RKO (cell line): ENCODE results near the gene PARP6.
A peak's percentile ranks its signal among the peaks of the same experiment; 100 is the strongest.

Experiments
- DNase-seq: peaks from one replicate; pipeline ENCODE4 v3.0.0-alpha.2; 2016; ENCODE audit warnings: low spot score

PARP6 gene, protein sequence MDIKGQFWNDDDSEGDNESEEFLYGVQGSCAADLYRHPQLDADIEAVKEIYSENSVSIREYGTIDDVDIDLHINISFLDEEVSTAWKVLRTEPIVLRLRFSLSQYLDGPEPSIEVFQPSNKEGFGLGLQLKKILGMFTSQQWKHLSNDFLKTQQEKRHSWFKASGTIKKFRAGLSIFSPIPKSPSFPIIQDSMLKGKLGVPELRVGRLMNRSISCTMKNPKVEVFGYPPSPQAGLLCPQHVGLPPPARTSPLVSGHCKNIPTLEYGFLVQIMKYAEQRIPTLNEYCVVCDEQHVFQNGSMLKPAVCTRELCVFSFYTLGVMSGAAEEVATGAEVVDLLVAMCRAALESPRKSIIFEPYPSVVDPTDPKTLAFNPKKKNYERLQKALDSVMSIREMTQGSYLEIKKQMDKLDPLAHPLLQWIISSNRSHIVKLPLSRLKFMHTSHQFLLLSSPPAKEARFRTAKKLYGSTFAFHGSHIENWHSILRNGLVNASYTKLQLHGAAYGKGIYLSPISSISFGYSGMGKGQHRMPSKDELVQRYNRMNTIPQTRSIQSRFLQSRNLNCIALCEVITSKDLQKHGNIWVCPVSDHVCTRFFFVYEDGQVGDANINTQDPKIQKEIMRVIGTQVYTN

DNA sequence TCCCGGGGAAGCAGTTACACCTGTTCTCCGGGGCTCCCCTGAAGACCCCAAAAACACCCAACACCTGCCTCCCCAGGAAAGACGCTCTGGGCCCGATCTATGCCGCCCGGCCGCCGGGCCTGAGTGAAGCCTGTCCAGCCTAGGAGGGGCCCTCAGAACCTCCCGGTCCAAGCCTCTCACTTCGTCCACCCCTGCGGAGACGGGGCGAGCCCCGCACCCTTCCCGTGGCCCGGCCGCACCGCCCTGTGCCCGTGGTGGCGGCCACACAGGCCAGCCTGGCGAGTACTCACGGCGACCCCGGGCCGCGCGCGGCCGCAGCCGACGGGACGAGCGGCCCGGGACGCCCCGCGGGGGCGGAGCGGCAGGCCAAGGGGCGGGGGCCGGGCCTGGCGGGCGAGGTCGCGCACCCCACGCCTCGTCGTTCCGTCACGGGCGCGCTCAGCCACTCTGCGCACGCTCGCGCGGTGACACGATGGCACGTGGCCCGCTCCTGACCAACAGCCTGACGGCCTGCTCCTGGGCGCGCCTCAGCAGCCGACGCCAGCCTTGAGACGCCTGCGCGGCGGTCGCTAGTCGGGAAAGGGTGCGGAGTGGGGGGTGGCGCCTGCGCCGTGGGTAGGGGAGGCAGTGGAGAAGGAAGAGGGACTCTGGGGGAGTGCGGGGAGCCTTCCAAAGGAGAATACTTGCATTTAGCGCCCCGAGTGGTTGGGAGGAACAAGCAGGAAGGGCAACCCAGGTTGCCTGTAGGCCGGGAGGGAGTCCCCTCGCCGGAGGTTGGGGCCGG, at the start of gene PARP6:
PARP6 (minus strand) TSS at position 342 of the 784 bp plus-strand sequence. CDS start 5,077 bp downstream, outside the sequence.
- peak; percentile 93 for DNase-seq

DNA sequence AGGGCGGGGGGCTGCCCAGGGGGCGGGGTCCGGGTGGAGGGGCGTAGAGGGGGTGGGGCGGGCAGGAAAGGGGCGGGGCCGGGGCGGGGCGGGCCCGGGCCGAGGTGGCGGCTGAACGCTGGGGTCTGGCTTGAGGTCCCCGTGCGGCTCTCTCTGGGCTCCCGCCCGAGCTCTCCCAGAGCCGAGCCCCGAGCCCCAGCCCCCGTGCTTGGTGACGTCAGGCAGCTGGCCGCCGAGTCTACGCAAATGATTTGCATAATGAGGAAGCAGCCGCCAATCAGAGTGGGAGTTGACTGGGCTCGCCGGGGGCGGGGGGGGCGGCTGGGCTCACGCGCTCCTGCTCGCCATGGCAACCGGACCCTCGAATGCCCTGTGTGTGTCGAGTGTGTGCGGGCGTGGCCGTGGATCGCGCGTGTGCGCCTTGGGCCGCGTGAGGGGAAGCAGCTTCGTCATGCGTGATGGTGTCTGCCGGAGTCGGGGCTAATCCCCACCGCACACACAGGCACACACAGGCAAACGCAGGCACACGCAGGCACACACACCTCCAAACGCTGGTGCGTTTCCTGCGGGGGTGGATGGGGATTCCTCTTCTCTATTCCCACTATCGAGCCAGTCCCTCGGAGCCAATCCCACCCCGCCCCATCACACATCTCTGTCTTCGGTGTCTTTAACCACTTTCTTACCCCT, 47.8 kb upstream of the PARP6 start, which contains the start of gene CELF6:
CELF6 (minus strand) TSS at position 173 of the 687 bp plus-strand sequence. CDS start 283 bp downstream, outside the sequence.
- DNase-seq = no peak

DNA sequence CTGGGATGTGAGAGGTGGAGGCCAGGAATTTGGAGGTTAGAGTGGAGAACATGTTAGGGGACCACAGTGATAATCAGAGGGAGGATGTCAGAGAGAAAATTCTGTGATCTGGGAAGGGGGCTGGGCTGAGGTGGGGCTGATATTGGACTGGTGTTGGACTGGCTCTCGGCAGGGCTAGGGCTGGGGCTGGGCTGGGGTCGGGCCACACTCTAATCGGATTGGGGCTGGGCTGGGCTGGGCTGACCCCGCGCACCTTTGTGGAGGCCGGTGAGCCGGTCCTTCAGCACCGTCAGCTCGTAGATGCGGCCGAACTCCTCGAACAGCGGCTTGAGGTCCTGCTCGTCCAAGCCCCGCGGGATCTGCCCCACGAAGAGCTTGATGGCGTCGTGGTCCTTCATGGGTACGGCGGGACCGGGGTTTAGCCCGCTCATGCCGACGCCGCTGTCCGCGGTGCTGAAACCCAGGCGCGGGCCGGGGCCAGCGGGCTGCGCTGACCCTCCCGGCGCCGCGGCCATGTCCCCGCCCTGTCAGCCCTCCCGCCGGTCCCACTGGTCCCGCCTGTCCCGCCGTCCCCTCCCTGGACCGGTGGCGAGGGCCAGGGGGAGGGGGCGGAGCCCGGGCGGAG, 47.1 kb upstream of the PARP6 start:
- DNase-seq = no peak

DNA sequence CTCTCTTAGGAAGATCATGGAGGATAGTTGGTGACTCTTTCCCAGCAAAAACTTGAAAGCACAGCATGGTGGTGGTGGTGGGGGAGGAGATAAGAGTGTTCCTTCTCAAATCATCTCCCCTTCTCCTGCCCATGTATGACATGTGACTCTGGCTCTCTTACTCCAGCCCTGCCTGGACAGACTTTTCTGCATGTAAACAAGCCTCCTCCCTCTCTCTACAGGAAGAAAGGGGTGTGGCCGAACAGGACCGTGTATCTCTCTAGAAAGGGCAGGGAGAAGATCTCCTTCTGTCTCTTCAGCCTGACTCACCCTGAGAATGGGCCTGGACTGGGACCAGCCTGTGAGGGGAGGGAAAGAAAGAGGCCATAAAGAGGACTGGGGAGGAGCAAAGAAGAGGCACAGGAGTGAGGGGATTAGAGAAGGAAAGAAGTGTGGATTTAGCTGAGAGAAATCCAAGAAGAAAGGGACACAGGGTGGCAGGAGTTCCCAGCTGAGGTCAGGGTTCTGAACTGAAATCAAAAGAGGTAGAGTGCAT, 46.1 kb upstream of the PARP6 start:
- DNase-seq = no peak

DNA sequence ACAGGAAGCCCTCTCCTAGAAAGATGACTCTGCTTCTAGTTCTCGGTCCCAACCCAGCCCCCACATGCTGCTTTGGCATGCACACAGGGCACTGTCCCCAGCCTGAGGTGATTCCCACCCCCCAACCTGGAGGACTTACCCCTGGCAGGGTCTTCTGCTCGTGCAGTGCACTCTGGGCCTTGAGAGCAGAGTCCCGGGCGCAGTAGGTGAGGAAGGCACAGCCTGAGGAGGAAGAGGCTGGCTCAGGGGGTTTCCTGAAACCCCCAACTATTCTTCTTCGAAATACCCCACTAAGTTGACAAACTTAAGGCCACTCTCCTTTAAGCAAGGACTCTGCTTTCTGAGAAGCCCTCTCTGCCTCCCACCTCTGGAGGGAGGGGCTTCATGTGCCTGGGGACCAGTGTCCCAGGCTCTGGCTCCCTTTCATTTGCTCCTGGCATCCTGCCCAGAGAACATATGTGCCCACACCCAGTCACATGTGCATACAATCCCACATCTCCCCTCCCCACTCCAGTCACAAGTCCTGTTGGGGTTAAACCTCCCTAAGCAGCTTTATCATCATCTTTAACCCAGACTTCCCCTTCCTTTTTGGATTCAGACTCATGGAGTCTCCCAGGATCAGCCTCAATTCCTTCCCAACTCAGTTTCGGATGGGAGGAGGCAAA, 43.5 kb upstream of the PARP6 start:
- DNase-seq = no peak

DNA sequence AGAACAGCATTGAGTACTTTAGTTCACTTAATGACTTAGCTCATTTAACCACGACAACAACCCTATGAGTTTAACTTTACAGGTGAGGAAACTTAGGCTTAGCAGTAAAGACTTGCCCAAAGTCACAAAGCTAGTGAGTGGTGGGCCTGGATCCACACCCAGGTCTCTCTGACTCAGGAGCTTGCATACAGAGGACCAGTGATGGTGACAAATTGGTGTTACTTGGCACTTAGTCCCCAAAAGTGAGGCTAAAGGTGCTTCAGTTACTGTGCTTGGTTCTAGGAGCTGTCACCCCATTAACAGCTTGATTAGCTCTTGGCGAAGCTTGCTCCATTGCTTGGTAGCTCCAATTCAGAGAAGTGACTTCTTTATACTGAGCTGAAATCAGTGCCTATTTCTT, 41.5 kb upstream of the PARP6 start:
- no peak for DNase-seq

DNA sequence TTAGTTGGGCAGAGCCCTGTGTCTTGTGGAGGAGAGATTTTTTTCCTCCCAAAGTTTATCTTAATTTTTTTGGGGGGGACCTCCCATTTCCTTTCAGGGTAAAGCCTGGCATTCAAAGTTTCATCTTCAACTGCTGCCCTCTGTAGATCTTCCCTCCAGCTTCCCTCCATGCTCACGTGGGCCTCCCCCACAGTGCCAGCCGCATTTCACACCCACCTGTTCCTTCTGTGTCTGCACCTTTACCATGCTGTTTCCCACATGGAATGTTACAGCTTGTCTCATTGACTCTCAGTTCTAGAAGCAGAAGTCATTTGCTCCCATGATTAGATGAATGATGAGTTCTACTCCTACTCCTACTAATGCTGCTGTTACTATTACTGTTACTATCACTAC, 41.1 kb upstream of the PARP6 start:
- DNase-seq = no peak

DNA sequence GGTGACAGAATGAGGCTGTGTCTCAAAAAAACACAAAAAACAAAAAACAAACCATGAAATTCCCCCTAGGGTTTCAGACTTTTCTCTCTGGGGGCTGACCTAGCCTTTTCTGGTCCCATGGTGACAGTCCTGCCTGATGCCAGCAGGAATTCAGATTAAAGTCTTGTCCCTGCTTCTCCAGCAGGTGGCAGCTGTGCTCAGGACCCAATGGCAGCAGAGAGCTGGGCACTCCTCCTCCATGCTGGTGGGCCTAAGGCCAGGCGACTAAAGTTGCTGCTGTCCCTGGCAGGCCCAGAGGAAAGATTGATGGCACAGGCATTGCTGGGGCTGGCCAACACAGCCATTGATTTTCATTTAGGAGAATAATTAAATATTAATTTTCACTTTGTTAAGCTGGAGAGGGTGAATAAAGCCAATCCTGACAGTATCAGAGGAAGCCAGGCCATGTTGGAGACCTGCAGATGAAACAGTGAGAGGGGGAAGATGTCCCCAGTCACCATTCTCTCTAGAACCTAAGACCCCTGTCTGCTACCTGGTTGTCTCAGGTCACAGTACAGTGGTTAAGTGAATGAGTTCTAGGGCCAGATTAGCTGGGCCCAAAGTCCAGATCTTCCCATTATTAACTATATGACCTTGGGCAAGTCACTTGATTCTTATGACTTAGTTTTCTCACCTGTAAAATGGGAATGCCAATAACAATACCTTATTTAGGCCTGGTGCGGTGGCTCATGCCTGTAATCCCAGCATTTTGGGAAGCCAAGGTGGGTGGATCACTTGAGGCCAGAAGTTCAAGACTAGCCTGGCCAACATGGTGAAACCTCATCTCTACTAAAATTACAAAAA, 40.5 kb upstream of the PARP6 start:
- DNase-seq = peak; percentile 77

DNA sequence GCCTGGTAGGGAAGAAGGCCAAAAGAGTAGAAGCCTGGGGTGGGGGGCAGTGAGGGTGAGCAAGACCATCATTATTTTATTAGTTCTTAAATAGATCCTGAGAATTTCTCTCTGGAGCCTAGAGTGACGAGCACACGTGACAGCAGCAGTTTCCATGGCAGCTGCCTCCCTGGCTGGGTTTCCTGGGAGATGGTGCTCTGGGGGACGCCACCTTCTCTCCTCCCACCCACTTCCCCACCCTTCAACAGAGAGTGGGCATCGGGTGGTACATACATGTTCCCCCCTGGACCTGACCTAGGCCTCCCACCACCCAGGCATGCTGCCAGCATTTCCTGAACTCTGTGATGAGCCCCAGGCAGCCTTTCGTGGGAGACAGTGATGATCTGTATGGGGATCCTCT, 34.7 kb upstream of the PARP6 start:
- no peak for DNase-seq

DNA sequence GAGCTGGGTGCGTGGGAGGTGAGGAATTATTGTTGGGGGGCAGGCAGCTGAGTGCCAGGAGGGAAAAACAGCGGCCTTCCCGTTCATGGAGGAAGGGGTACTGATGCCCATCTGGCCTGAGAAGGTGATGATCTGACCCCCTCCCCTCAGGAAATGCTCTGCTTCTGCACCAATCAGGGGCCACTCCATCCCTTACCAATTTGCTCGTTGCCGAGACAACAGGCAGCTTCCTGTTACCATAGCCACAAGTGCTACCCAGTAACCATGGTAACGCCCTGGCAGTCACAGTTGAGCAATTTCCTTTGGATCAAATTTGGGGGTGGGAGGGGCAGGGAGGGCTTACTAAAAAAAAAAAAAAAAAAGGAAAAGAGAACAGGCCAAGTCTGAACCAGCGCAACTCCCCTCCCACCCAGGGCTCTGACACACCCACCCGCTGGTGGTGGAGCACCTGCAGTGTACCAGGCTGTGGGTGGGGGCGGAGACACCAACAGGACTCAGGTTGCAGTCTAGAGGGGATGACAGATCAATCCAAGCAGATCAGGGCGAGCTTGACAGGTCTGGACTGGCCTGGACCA, 33.9 kb upstream of the PARP6 start:
- peak; percentile 32 for DNase-seq

DNA sequence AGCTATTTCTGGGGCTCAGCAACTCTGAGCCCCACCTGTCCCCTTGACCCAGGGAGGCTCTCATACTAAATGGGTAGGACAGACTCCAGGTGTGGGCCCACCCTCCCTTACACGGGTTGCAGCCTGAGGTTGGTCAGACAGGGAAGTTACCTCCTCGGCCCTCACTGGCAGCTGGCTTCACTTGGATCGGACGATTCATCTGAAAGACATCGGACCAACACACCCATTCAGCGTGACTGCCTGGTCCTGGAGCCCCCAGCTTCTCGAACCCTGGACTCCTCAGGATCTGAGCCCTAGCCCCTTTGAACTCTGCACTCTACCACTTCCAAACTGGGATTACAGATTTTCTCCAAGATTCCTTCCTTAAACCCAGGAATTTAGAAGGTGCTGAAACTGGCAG, 32.2 kb upstream of the PARP6 start:
- no peak for DNase-seq

DNA sequence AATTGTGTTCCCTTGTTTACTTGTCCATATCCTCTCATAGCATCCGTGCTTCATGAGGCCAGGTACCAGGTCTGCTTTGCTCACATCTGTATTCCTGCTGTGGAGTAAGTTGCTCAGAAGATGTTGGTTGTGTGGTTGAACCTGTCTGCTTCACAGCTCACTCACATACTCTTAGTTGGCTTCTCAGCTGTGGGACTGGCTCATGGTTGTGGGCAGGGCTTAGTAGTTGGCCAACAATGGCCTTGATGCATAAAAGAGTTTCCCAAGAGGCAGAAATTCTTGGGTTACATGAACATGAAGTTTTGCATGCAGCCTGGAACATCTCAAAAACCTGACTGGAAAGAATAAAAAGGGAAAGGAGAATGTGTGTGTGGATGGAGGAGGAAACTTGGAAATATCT, 30.6 kb upstream of the PARP6 start:
- DNase-seq = no peak

DNA sequence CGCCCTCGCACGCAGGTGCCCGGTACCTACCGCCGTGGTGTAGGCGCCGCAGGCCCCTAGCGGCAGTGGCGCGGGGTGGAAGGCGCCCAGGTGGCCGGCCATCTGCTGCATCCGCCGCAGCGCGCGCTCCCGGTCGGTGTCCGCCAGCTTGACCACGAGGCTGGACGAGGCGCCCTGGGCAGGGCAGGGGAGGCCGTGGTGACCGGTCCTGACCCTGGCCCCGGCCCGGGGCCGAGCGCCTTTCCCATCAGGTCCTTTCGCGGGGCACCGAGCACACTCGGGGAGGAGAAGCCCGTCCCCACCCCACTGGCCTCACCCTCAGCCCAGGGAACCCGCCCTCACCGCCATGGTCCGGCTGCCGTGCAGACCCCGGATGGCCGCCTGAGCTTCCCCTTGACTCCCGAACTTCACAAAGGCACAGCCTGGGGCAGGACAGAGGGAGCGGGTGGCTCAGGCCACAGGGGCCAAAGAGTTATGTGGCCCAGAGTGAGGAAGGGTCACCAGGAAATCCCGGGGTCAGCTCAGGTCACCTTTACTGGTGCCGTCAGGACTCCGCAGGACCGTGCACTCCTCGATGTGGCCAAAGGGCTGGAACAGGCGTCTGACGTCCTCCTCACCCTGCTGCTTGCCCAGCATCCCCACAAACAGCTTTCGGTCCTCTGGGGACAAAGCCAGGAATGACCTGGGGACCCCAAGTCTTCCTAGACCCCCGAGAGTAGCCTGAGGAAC, 17.4 kb upstream of the PARP6 start:
- no peak for DNase-seq

DNA sequence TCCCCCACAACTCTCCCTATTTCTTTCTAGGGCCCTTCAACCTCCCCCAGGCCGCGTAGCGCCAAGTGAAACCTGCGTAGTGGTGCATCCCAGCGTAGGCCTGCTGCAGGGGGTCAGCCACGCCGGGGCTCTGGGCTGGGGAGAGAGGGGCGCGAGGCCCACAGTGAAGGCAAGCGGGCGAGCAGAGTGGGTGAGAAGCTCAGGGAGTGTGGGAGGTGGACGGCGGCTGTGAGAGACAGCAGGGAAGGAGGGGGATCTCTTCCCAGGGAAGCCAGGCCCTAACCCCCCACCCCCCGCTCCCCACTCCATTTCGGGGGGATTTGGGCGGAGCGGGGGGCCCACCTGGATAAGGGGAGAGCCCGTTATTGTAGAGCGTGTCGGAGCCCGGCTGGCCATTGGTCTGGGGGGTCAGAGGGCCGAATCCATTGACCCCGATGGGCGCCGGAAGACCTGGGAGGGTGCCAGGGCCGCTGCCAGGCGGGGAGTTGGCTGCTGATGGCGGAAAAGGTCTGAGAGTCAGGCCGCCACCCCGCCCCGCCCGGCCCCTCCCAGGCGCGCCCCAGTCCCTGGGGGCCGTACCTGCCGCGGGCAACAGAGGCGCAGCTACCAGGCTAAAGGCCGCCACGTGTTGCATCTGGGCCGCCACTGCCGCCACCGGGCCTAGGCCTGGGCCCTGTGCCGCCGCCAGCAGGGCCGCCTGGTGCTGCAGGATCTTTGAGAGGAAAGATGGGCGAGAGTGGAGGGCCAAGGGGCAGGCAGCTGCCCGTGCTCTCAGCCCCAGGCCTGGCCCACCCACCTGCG, 16.6 kb upstream of the PARP6 start:
- DNase-seq = no peak

DNA sequence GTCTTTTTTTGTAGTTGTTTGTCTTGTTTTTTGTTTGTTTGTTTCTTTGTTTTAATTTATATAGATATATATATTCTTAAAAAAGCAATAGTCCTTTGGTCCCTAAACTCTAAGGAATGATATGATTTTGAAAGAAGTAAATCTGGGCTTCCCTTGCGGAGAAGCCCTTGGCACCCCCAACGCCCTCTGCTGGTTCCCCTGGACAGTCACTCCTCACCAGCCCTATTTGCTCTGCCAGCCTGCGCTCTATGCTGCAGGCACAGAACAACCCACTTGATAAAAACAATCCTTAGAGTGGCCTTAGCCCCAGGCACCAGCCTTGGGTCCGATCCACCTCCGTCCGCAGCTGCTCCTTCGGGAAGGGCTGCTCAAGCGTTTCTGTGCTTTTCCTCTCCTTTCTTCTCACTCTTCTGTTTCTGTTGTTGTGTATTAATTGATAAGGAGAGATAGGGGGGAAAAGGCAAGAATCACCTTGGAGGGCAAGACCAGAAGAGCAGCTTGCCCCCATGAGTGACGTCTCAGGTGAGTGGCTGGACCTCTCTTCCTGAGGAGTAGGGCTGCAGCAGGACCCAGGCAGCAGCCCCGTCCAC, 13.7 kb upstream of the PARP6 start:
- peak; percentile 35 for DNase-seq

DNA sequence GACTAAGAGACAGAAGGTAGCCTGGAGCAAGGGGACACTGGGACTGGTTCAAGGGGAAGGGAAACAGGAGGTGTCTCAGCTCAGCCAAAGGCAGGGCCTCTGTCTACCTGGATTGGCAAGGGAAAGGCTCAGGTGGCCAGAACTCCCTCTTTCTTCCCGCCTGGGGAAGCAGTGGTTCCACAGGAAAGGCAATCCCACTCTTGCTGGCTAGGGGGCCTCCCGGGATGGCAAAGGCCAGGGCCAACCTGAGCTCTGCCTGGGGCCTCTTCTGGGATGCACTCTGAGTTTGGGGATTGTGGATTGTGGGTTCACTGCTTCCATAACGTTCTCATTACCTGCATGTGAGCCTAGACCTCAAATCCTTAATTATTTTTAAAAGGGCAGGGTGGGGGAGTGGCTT, 13.0 kb upstream of the PARP6 start:
- no peak for DNase-seq

DNA sequence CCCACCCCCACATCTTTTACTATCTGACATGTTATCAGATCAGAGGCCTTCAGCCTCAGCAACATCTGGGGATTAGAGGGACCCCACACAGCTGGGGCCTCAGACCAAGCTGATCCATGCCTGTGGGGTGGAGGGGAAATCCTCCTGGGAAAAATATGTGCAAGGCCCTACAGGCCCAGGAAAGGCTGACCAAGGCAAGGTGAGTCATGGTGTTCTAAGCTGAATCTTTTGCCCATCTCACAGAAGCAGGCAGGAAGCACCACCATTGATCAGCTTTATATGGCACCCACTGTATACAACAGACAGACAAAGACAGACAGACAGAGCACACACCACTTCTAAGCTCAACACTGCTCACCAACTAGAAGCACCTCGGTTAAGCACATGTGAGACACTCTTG, 12.4 kb upstream of the PARP6 start:
- DNase-seq = peak; percentile 11

DNA sequence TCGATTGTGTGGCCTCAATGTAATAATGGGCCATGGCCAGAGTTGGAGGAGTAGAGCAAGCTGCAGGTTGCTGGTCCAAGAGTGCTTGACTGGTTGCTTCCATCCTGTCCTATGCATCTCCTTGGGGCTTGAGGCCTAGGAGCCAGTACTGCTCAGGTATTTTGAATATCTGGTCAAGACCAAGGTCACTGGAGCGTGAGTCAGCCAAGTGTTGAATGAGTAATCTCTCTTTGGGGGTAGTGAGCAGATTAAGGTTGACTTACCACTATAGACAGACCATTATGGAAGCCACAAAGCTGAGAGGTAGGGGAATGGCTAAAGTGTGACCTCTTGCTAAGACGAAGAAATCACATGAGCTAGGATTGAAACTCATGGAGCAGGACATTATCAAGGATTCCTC, 9.4 kb upstream of the PARP6 start:
- DNase-seq = no peak
